Ovary (tissue), 3 donors: Measurements from ENCODE around the gene NLGN4Y.

Source experiments
- CTCF ChIP-seq, 3 donors: fragments of 450-650 bp in 2 of 3; fragments of 200-600 bp in 1 of 3; IDR thresholded peaks; one replicate each; pipeline versions ENCODE4 v1.5.1 to v1.8.0; 2016 to 2022; ENCODE audit warnings: antibody characterized with exemption in 3 of 3, mild to moderate bottlenecking in 1 of 3
- POLR2A ChIP-seq: fragments of 450-650 bp; IDR thresholded peaks from one replicate; pipeline ENCODE4 v1.6.1; 2017; ENCODE audit warnings: antibody characterized with exemption, mild to moderate bottlenecking, moderate library complexity
- donor health status: DM: no; HTN: no; CAD: no.

GRCh38 chrY:14804041-14804440 is 279.7 kb downstream of the NLGN4Y start:
- TF ChIP-seq CTCF (IDR thresholded peaks at IDR 0.05): no peak
- TF ChIP-seq POLR2A: no peak
